HUES64 (cell line): ENCODE data around the gene MAP4K2.

ENCODE experiments used
- H3K27ac ChIP-seq: 2 replicates; pipeline ENCODE4 v1.7.0; 2013; ENCODE audit warnings: low read depth, low read length, inconsistent platforms
- H3K27me3 ChIP-seq: 2 replicates; pipeline ENCODE4 v1.6.1; 2013; ENCODE audit warnings: mild to moderate bottlenecking, low read length; ENCODE audit not compliant: insufficient read depth
- H3K36me3 ChIP-seq: 2 replicates; pipeline ENCODE4 v1.6.1; 2013; ENCODE audit warnings: mild to moderate bottlenecking, low read length; ENCODE audit not compliant: insufficient read depth
- H3K4me1 ChIP-seq: 2 replicates; pipeline ENCODE4 v1.6.1; 2013; ENCODE audit warnings: mild to moderate bottlenecking, low read length, moderate library complexity; ENCODE audit not compliant: insufficient read depth
- H3K4me3 ChIP-seq: 2 replicates; pipeline ENCODE4 v1.5.1; 2013; ENCODE audit warnings: mild to moderate bottlenecking, low read length, moderate library complexity
- H3K9ac ChIP-seq: 2 replicates; pipeline ENCODE4 v1.6.1; 2013; ENCODE audit warnings: mild to moderate bottlenecking, low read depth, low read length
- H3K9me3 ChIP-seq: 2 replicates; pipeline ENCODE4 v1.6.1; 2013; ENCODE audit warnings: low read depth, low read length; ENCODE audit not compliant: insufficient read depth
- WGBS: fragments of 150-250, 120-280 bp; methylation state at CpG from one replicate; pipeline ENCODE4 v1.1.7; 2013; ENCODE audit warnings: missing lambda C conversion rate; 5-methylcytosine and 5-hydroxymethylcytosine counted together

Gene MAP4K2

GRCh38 chr11:64836448-64837072, 33.5 kb upstream of the MAP4K2 start:
- Histone ChIP-seq H3K9me3 (no peaks in the 10 kb centered on the region), H3K27ac (no peak overlapping the region), H3K9ac (no peak overlapping the region), H3K4me1 (no peaks in the 10 kb centered on the region), H3K36me3 (peaks cover 28% of the 10 kb centered on the region), H3K27me3 (no peaks in the 10 kb centered on the region), H3K4me3 (no peak overlapping the region)
- WGBS: 91% methylated on average over 14 of the region's 16 CpGs

GRCh38 chr11:64835616-64836447, 32.8 kb upstream of the MAP4K2 start:
- no peaks in the 10 kb centered on the region for H3K27me3 ChIP-seq
- no peak overlapping the region for H3K4me3 ChIP-seq
- H3K9ac ChIP-seq: no peak overlapping the region
- no peak overlapping the region for H3K27ac ChIP-seq
- 92% methylated on average over 17 of the region's 17 CpGs for WGBS
- peaks cover 28% of the 10 kb centered on the region for H3K36me3 ChIP-seq
- H3K9me3 ChIP-seq: no peaks in the 10 kb centered on the region
- no peaks in the 10 kb centered on the region for H3K4me1 ChIP-seq

GRCh38 chr11:64834723-64835615, 32.0 kb upstream of the MAP4K2 start:
- H3K36me3 ChIP-seq: peaks cover 24% of the 10 kb centered on the region
- no peaks in the 10 kb centered on the region for H3K27me3 ChIP-seq
- H3K9ac ChIP-seq: no peak overlapping the region
- H3K4me3 ChIP-seq: no peak overlapping the region
- H3K4me1 ChIP-seq: no peaks in the 10 kb centered on the region
- H3K27ac ChIP-seq: no peak overlapping the region
- H3K9me3 ChIP-seq: no peaks in the 10 kb centered on the region
- 90% methylated on average over 29 of the region's 29 CpGs for WGBS

GRCh38 chr11:64834031-64834722, 31.2 kb upstream of the MAP4K2 start:
- H3K4me3 ChIP-seq: no peak overlapping the region
- H3K27me3 ChIP-seq: no peaks in the 10 kb centered on the region
- no peaks in the 10 kb centered on the region for H3K4me1 ChIP-seq
- WGBS: 94% methylated on average over 25 of the region's 25 CpGs
- H3K9ac ChIP-seq: no peak overlapping the region
- H3K27ac ChIP-seq: no peak overlapping the region
- no peaks in the 10 kb centered on the region for H3K9me3 ChIP-seq
- peaks cover 22% of the 10 kb centered on the region for H3K36me3 ChIP-seq

- Histone ChIP-seq H3K9ac (no peak overlapping the region), H3K9me3 (no peaks in the 10 kb centered on the region), H3K27me3 (no peaks in the 10 kb centered on the region), H3K4me3 (no peak overlapping the region), H3K4me1 (no peaks in the 10 kb centered on the region), H3K27ac (no peak overlapping the region), H3K36me3 (peaks cover 21% of the 10 kb centered on the region)
- WGBS: 96% methylated on average over 10 of the region's 10 CpGs
These were observed 30.5 kb upstream of the MAP4K2 start for GRCh38 chr11:64833509-64833908.

GRCh38 chr11:64833198-64833502, 30.1 kb upstream of the MAP4K2 start:
- peaks cover 19% of the 10 kb centered on the region for H3K36me3 ChIP-seq

GRCh38 chr11:64832467-64833197, 29.6 kb upstream of the MAP4K2 start:
- no peaks in the 10 kb centered on the region for H3K27me3 ChIP-seq
- no peaks in the 10 kb centered on the region for H3K9me3 ChIP-seq
- peaks cover 17% of the 10 kb centered on the region for H3K36me3 ChIP-seq
- 96% methylated on average over 21 of the region's 21 CpGs for WGBS
- H3K27ac ChIP-seq: no peak overlapping the region
- no peak overlapping the region for H3K9ac ChIP-seq
- no peaks in the 10 kb centered on the region for H3K4me1 ChIP-seq
- no peak overlapping the region for H3K4me3 ChIP-seq

More at GRCh38 chr11:64833198-64833502, 30.1 kb upstream of the MAP4K2 start:
- no peaks in the 10 kb centered on the region for H3K27me3 ChIP-seq
- H3K27ac ChIP-seq: no peak overlapping the region
- no peak overlapping the region for H3K9ac ChIP-seq
- 96% methylated on average over 12 of the region's 12 CpGs for WGBS
- no peaks in the 10 kb centered on the region for H3K4me1 ChIP-seq
- H3K9me3 ChIP-seq: no peaks in the 10 kb centered on the region
- H3K4me3 ChIP-seq: no peak overlapping the region

GRCh38 chr11:64831411-64831891, 28.4 kb upstream of the MAP4K2 start:
- no peaks in the 10 kb centered on the region for H3K27me3 ChIP-seq
- peaks cover 16% of the 10 kb centered on the region for H3K36me3 ChIP-seq

GRCh38 chr11:64829536-64830251, 26.7 kb upstream of the MAP4K2 start:
- Histone ChIP-seq H3K36me3 (peaks cover 16% of the 10 kb centered on the region), H3K9ac (no peak overlapping the region), H3K4me3 (no peak overlapping the region), H3K4me1 (no peaks in the 10 kb centered on the region), H3K9me3 (no peaks in the 10 kb centered on the region), H3K27me3 (no peaks in the 10 kb centered on the region), H3K27ac (no peak overlapping the region)
- 96% methylated on average over 43 of the region's 43 CpGs for WGBS

More at GRCh38 chr11:64831411-64831891, 28.4 kb upstream of the MAP4K2 start:
- Histone ChIP-seq H3K4me3 (no peak overlapping the region), H3K4me1 (no peaks in the 10 kb centered on the region), H3K9me3 (no peaks in the 10 kb centered on the region), H3K27ac (no peak overlapping the region), H3K9ac (no peak overlapping the region)
- WGBS: 95% methylated on average over 24 of the region's 24 CpGs

GRCh38 chr11:64827451-64827839, 24.4 kb upstream of the MAP4K2 start:
- Histone ChIP-seq H3K9me3 (no peaks in the 10 kb centered on the region), H3K4me3 (no peak overlapping the region), H3K4me1 (no peaks in the 10 kb centered on the region), H3K27ac (no peak overlapping the region), H3K9ac (no peak overlapping the region), H3K36me3 (peaks cover 7% of the 10 kb centered on the region; the same call in 1 of the 2 replicates), H3K27me3 (no peaks in the 10 kb centered on the region)
- WGBS: 95% methylated on average over 22 of the region's 22 CpGs
